Subcutaneous abdominal adipose tissue (tissue), 5 donors: Measurements from ENCODE around the gene ITGA2.

Source experiments
- H3K27ac ChIP-seq: one replicate; pipeline ENCODE4 v1.7.0; 2013; ENCODE audit warnings: low read depth, mild to moderate bottlenecking, inconsistent platforms, low read length, moderate library complexity
- H3K27me3 ChIP-seq, 5 donors: one replicate each; pipeline ENCODE4 v1.7.0; 2013; ENCODE audit warnings: low read length in 5 of 5, inconsistent platforms in 1 of 5; ENCODE audit not compliant: control insufficient read depth in 5 of 5, insufficient read depth in 4 of 5
- H3K36me3 ChIP-seq, 5 donors: one replicate each; pipeline ENCODE4 v1.7.0; 2013; ENCODE audit warnings: low read length in 5 of 5; ENCODE audit not compliant: control insufficient read depth in 5 of 5, insufficient read depth in 5 of 5
- H3K4me1 ChIP-seq, 5 donors: one replicate each; pipeline ENCODE4 v1.7.0; 2013; ENCODE audit warnings: low read length in 5 of 5, mild to moderate bottlenecking in 3 of 5, moderate library complexity in 1 of 5; ENCODE audit not compliant: control insufficient read depth in 5 of 5, insufficient read depth in 5 of 5
- H3K4me3 ChIP-seq, 5 donors: one replicate each; pipeline ENCODE4 v1.7.0; 2013; ENCODE audit warnings: low read length in 5 of 5, low read depth in 1 of 5
- H3K9ac ChIP-seq, 5 donors: one replicate each; pipeline ENCODE4 v1.7.0; 2013; ENCODE audit warnings: low read length in 5 of 5, mild to moderate bottlenecking in 4 of 5, moderate library complexity in 3 of 5
- H3K9me3 ChIP-seq, 5 donors: one replicate each; pipeline ENCODE4 v1.7.0; 2013; ENCODE audit warnings: low read length in 5 of 5; ENCODE audit not compliant: control insufficient read depth in 5 of 5
- donor health status: healthy.
- donor health status: healthy.
- donor health status: healthy.
- donor health status: healthy.
- donor health status: healthy.

Gene ITGA2

GRCh38 chr5:53123702-53124101 lies 134.6 kb downstream of the ITGA2 start:
- Histone ChIP-seq H3K36me3 (no peaks in the 10 kb centered on the region), H3K27me3 (no peaks in the 10 kb centered on the region), H3K4me1 (no peaks in the 10 kb centered on the region), H3K27ac (no peak overlapping the region), H3K4me3 (no peak overlapping the region), H3K9me3 (no peaks in the 10 kb centered on the region), H3K9ac (no peak overlapping the region)

DNA sequence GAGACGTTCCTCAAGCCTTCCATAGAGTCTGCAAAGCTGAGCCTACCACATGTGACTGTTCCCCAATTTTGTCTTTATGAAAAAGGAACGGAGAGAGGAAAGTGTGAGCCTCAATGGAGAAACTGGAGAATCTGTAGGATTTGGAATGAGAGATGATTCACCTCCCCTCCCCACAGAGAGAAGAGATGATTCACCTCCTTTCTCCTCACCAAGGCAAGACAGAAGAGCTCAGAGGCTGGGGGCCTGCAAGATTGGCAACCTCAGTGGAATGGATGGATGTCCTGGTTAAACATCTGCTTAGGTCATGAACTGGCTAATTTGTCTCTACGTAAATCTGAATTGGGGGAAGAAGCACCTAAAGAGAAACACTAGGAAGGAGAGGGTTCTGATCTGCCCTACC lies 137.4 kb downstream of the ITGA2 start:
- no peaks in the 10 kb centered on the region for H3K36me3 ChIP-seq
- H3K4me1 ChIP-seq = no peaks in the 10 kb centered on the region
- no peak overlapping the region for H3K9ac ChIP-seq
- no peak overlapping the region for H3K4me3 ChIP-seq
- no peak overlapping the region for H3K27ac ChIP-seq
- H3K9me3 ChIP-seq = no peaks in the 10 kb centered on the region
- no peaks in the 10 kb centered on the region for H3K27me3 ChIP-seq

DNA sequence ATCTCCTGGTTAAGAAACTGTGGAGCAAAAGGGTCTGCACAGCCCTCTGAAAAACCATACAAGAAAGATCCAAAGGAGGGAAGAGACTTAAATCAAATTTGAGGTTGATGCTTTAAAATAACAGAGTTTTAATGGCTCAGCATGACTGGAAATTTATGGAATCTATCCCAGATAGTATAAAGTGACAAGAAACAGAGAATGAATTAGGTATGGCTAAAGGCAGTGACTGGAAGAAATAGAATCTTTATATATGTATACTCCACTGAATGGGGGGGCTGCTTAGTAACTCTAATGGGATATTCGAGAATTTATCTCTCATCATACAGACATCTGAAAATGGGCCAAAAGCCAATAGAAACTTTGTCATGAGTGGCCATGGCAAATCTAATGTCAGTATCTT lies 138.0 kb downstream of the ITGA2 start:
- Histone ChIP-seq H3K9ac (no peak overlapping the region), H3K9me3 (no peaks in the 10 kb centered on the region), H3K27me3 (no peaks in the 10 kb centered on the region), H3K36me3 (no peaks in the 10 kb centered on the region), H3K4me1 (no peaks in the 10 kb centered on the region), H3K27ac (no peak overlapping the region), H3K4me3 (no peak overlapping the region)

GRCh38 chr5:53128481-53128880 lies 139.3 kb downstream of the ITGA2 start:
- Histone ChIP-seq H3K4me1 (no peaks in the 10 kb centered on the region), H3K4me3 (no peak overlapping the region), H3K9ac (no peak overlapping the region), H3K27me3 (no peaks in the 10 kb centered on the region), H3K9me3 (no peaks in the 10 kb centered on the region), H3K27ac (no peak overlapping the region), H3K36me3 (no peaks in the 10 kb centered on the region)

DNA sequence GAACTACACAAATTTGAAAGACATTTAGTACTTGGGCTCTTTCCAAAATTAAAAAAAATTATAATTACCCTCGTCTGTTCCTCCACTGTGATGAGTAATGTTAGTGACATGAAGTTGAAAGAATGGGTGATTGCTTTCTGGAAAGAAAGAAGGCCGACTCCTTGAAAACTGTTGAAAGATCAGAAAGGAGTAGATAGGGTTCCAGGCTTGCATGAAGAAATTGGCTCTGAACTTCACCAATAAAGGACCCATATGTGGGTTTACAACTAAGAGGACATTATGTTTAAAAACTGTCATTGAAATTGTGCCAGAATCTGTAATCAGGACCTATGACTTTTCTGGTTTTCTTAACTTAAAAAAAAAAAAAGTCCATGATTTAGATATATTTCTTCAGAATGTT lies 141.1 kb downstream of the ITGA2 start:
- Histone ChIP-seq H3K4me3 (no peak overlapping the region), H3K27me3 (no peaks in the 10 kb centered on the region), H3K9ac (no peak overlapping the region), H3K9me3 (no peaks in the 10 kb centered on the region), H3K27ac (no peak overlapping the region), H3K4me1 (no peaks in the 10 kb centered on the region), H3K36me3 (no peaks in the 10 kb centered on the region)

DNA sequence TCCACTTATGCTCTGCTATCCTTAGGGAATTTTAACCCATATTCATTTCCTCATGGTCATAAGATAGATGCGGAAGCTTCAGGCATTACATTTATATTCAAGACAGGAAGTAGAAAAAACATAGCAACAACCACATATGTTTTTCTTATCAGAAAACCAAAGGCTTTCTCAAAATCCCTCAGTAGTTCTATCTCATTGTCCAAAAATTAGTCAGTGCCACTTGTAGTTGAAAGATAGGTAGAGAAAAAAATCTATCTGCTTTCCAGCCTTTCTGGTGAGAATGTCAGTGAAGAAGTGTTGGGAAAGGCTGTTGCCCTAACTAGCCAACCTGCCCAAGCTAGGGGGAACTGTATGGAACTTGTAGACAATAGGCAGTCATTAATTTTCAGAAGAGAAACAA lies 143.9 kb downstream of the ITGA2 start:
- Histone ChIP-seq H3K4me3 (no peak overlapping the region), H3K27me3 (no peaks in the 10 kb centered on the region), H3K9ac (no peak overlapping the region), H3K36me3 (no peaks in the 10 kb centered on the region), H3K27ac (no peak overlapping the region), H3K9me3 (no peaks in the 10 kb centered on the region), H3K4me1 (no peaks in the 10 kb centered on the region)
